Trophoblast cell (in vitro differentiated cells and primary cell): ENCODE measurements around the gene IMP4.

Experiments used
- DNase-seq, 2 donors: peaks; one replicate each; pipeline ENCODE4 v3.0.0-alpha.2; 2016
- H2AFZ ChIP-seq: 2 replicates; pipeline ENCODE4 v1.6.1; 2013; ENCODE audit warnings: low read length, moderate library complexity, mild to moderate bottlenecking; ENCODE audit not compliant: insufficient read depth, poor library complexity
- H2AK5ac ChIP-seq: 2 replicates; pipeline ENCODE4 v1.6.1; 2013; ENCODE audit warnings: mild to moderate bottlenecking, low read length
- H2BK120ac ChIP-seq: 2 replicates; pipeline ENCODE4 v1.6.1; 2013; ENCODE audit warnings: low read length, mild to moderate bottlenecking, moderate library complexity; ENCODE audit not compliant: insufficient read depth, poor library complexity
- H2BK12ac ChIP-seq: 2 replicates; pipeline ENCODE4 v1.6.1; 2013; ENCODE audit warnings: mild to moderate bottlenecking, low read length, moderate library complexity
- H2BK5ac ChIP-seq: 2 replicates; pipeline ENCODE4 v1.6.1; 2013; ENCODE audit warnings: low read length, low read depth, moderate library complexity, mild to moderate bottlenecking; ENCODE audit not compliant: poor library complexity
- H3K14ac ChIP-seq: 2 replicates; pipeline ENCODE4 v1.6.1; 2013; ENCODE audit warnings: mild to moderate bottlenecking, low read length
- H3K18ac ChIP-seq: 2 replicates; pipeline ENCODE4 v1.6.1; 2013; ENCODE audit warnings: mild to moderate bottlenecking, low read length
- H3K23ac ChIP-seq: 2 replicates; pipeline ENCODE4 v1.6.1; 2013; ENCODE audit warnings: low read length
- H3K27ac ChIP-seq: 2 replicates; pipeline ENCODE4 v1.5.1; 2013; ENCODE audit warnings: low read depth, mild to moderate bottlenecking, inconsistent platforms, low read length, moderate library complexity
- H3K27me3 ChIP-seq: 2 replicates; pipeline ENCODE4 v1.6.1; 2013; ENCODE audit warnings: inconsistent platforms, mild to moderate bottlenecking, low read length, moderate library complexity; ENCODE audit not compliant: insufficient read depth
- H3K36me3 ChIP-seq, 2 experiments: 1 replicate in 1 of 2; 2 replicates in 1 of 2; pipeline ENCODE4 v1.6.1; 2013; ENCODE audit warnings: low read length in 2 of 2, mild to moderate bottlenecking in 2 of 2, moderate library complexity in 1 of 2; ENCODE audit not compliant: insufficient read depth in 2 of 2, control insufficient read depth in 1 of 2
- H3K4ac ChIP-seq: 2 replicates; pipeline ENCODE4 v1.6.1; 2013; ENCODE audit warnings: low read depth, mild to moderate bottlenecking, low read length, moderate library complexity
- H3K4me1 ChIP-seq, 2 experiments: 1 replicate in 1 of 2; 2 replicates in 1 of 2; pipeline ENCODE4 v1.6.1; 2013; ENCODE audit warnings: low read length in 2 of 2, mild to moderate bottlenecking in 2 of 2, moderate library complexity in 1 of 2; ENCODE audit not compliant: insufficient read depth in 2 of 2, control insufficient read depth in 1 of 2
- H3K4me2 ChIP-seq: 2 replicates; pipeline ENCODE4 v1.6.1; 2013; ENCODE audit warnings: inconsistent platforms, mild to moderate bottlenecking, low read length, moderate library complexity
- H3K4me3 ChIP-seq: 2 replicates; pipeline ENCODE4 v1.5.1; 2013; ENCODE audit warnings: mild to moderate bottlenecking, low read depth, low read length, inconsistent platforms
- H3K79me1 ChIP-seq: one replicate; pipeline ENCODE4 v1.6.1; 2013; ENCODE audit warnings: low read length
- H3K79me2 ChIP-seq: 2 replicates; pipeline ENCODE4 v1.6.1; 2013; ENCODE audit warnings: low read length, mild to moderate bottlenecking; ENCODE audit not compliant: control insufficient read depth, insufficient read depth, poor library complexity
- H3K9ac ChIP-seq: 2 replicates; pipeline ENCODE4 v1.6.1; 2013; ENCODE audit warnings: mild to moderate bottlenecking, low read length
- H3K9me3 ChIP-seq: 2 replicates; pipeline ENCODE4 v1.6.1; 2013; ENCODE audit warnings: low read depth, mild to moderate bottlenecking, control low read depth, inconsistent platforms, low read length; ENCODE audit not compliant: insufficient read depth
- H4K12ac ChIP-seq: 2 replicates; pipeline ENCODE4 v1.6.1; 2013; ENCODE audit warnings: low read depth, mild to moderate bottlenecking, low read length, moderate library complexity
- H4K8ac ChIP-seq: 2 replicates; pipeline ENCODE4 v1.6.1; 2013; ENCODE audit warnings: low read depth, mild to moderate bottlenecking, low read length, moderate library complexity
- H4K91ac ChIP-seq: one replicate; pipeline ENCODE4 v1.6.1; 2013; ENCODE audit warnings: low read depth, mild to moderate bottlenecking, low read length, moderate library complexity
- WGBS: extraction: QIAGEN DNeasy Blood & Tissue Kit; methylation state at CpG from one replicate; pipeline ENCODE4 v1.1.7; 2013; ENCODE audit warnings: missing lambda C conversion rate; ENCODE audit not compliant: insufficient read length, insufficient coverage; ENCODE audit errors: extremely low coverage; 5-methylcytosine and 5-hydroxymethylcytosine counted together

Gene IMP4

DNA sequence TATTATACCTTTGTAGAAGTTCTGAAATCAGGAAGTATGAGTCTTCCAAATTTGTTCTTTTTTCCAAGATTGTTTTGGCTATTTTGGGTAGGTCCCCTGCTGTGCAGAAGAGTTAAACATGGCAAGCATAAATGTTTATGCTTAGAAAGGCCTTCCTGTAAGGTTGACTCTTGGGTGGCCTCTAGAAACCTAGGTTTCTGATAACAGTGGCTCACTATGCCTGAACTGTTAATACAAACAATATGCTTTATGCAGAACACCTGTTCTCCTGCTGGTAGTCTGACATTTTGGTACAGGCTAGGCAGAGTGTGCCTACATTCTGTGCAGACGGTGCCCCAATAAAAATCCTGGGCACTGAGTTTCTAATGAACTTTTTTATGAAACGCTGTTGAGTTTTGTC lies 23.3 kb downstream of the IMP4 start:
- Histone ChIP-seq H3K4me3 (no peak overlapping the region), H3K36me3 (peaks cover 2 to 6% of the 10 kb centered on the region in 2 experiments), H2BK120ac (no peak overlapping the region), H3K27ac (no peak overlapping the region), H3K18ac (no peak overlapping the region), H3K9ac (no peak overlapping the region), H4K91ac (no peak overlapping the region), H2AK5ac (no peak overlapping the region), H3K79me1 (no peaks in the 10 kb centered on the region), H2BK5ac (no peak overlapping the region), H3K79me2 (no peaks in the 10 kb centered on the region), H4K8ac (no peak overlapping the region), H4K12ac (no peak overlapping the region), H2AFZ (no peak overlapping the region), H3K4me1 (no peaks in the 10 kb centered on the region), H3K23ac (no peak overlapping the region), H3K4me2 (no peak overlapping the region), H2BK12ac (no peak overlapping the region), H3K4ac (no peak overlapping the region), H3K27me3 (no peaks in the 10 kb centered on the region), H3K9me3 (no peaks in the 10 kb centered on the region), H3K14ac (no peak overlapping the region)
- no peak for DNase-seq
- WGBS, result no CpG with 5 or more reads among the region's 2 CpGs

GRCh38 chr2:130366720-130367119 lies 24.0 kb downstream of the IMP4 start:
- Histone ChIP-seq H3K4me2 (no peak overlapping the region), H3K18ac (no peak overlapping the region), H3K4me1 (peaks cover under 1 to 4% of the 10 kb centered on the region in 2 experiments), H3K79me2 (no peaks in the 10 kb centered on the region), H2BK120ac (no peak overlapping the region), H3K4ac (no peak overlapping the region), H3K4me3 (no peak overlapping the region), H2BK12ac (no peak overlapping the region), H4K8ac (no peak overlapping the region), H3K14ac (no peak overlapping the region), H2AK5ac (no peak overlapping the region), H2AFZ (no peak overlapping the region), H3K27ac (no peak overlapping the region), H3K79me1 (no peaks in the 10 kb centered on the region), H3K9me3 (no peaks in the 10 kb centered on the region), H3K9ac (no peak overlapping the region), H3K36me3 (peaks cover 2 to 6% of the 10 kb centered on the region in 2 experiments), H2BK5ac (no peak overlapping the region), H3K27me3 (no peaks in the 10 kb centered on the region), H4K12ac (no peak overlapping the region), H3K23ac (no peak overlapping the region), H4K91ac (no peak overlapping the region)
- WGBS, result no CpG with 5 or more reads among the region's 1 CpG
- no peak for DNase-seq

GRCh38 chr2:130368786-130369185 lies 26.1 kb downstream of the IMP4 start:
- WGBS, result no CpG with 5 or more reads among the region's 5 CpGs
- peaks cover 11% of the 10 kb centered on the region for H3K79me1 ChIP-seq
- H3K23ac ChIP-seq, result no peak overlapping the region
- peaks cover 16% of the 10 kb centered on the region in 2 experiments for H3K4me1 ChIP-seq
- H4K91ac ChIP-seq, result no peak overlapping the region
- H3K4me2 ChIP-seq, result no peak overlapping the region
- H4K8ac ChIP-seq, result no peak overlapping the region
- no peak overlapping the region for H2AFZ ChIP-seq
- no peak overlapping the region for H3K14ac ChIP-seq
- no peak overlapping the region for H2BK120ac ChIP-seq
- no peaks in the 10 kb centered on the region for H3K9me3 ChIP-seq
- no peak overlapping the region for H2BK12ac ChIP-seq
- H3K4ac ChIP-seq, result no peak overlapping the region
- no peak overlapping the region for H3K9ac ChIP-seq
- no peak overlapping the region for H3K18ac ChIP-seq
- H3K36me3 ChIP-seq, result peaks cover 2 to 6% of the 10 kb centered on the region in 2 experiments
- no peak overlapping the region for H3K27ac ChIP-seq
- no peaks in the 10 kb centered on the region for H3K27me3 ChIP-seq
- no peak overlapping the region for H4K12ac ChIP-seq
- no peak overlapping the region for H3K4me3 ChIP-seq
- no peak overlapping the region for H2AK5ac ChIP-seq
- peaks cover 8% of the 10 kb centered on the region for H3K79me2 ChIP-seq
- H2BK5ac ChIP-seq, result no peak overlapping the region
- no peak for DNase-seq

GRCh38 chr2:130369311-130369964 lies 26.7 kb downstream of the IMP4 start:
- H3K79me1 ChIP-seq, result peaks cover 11% of the 10 kb centered on the region
- no peak overlapping the region for H2AK5ac ChIP-seq
- H4K12ac ChIP-seq, result no peak overlapping the region
- H2BK120ac ChIP-seq, result no peak overlapping the region
- no peak overlapping the region for H4K91ac ChIP-seq
- H2AFZ ChIP-seq, result no peak overlapping the region
- H3K4ac ChIP-seq, result no peak overlapping the region
- H3K14ac ChIP-seq, result no peak overlapping the region
- no peak overlapping the region for H3K23ac ChIP-seq
- H3K27me3 ChIP-seq, result no peaks in the 10 kb centered on the region
- peaks cover 2 to 6% of the 10 kb centered on the region in 2 experiments for H3K36me3 ChIP-seq
- H3K4me1 ChIP-seq, result peaks cover 18 to 19% of the 10 kb centered on the region in 2 experiments
- no peak overlapping the region for H3K4me2 ChIP-seq
- H3K27ac ChIP-seq, result no peak overlapping the region
- no peak overlapping the region for H2BK12ac ChIP-seq
- DNase-seq, result no peak
- H2BK5ac ChIP-seq, result no peak overlapping the region
- H3K9ac ChIP-seq, result no peak overlapping the region
- H4K8ac ChIP-seq, result no peak overlapping the region
- H3K79me2 ChIP-seq, result peaks cover 8% of the 10 kb centered on the region
- H3K4me3 ChIP-seq, result no peak overlapping the region
- no peaks in the 10 kb centered on the region for H3K9me3 ChIP-seq
- no peak overlapping the region for H3K18ac ChIP-seq
